ENCODE results near the gene NEUROD2. TPM values are rescaled to one million over a fixed set of nuclear protein-coding genes. Genes with fewer than 3 reads are reported as not detected.

NEUROD2 gene
- total and polyA plus RNA-seq, 7 donors: 0.01 TPM; not detected in 6

- no peak for ATAC-seq
- no peak for TF ChIP-seq CTCF (IDR thresholded peaks at IDR 0.05)
- 7 to 9% (median 8%) methylated on average over 22 of the region's 22 CpGs for WGBS, 3 donors
These were observed 10.2 kb downstream of the NEUROD2 start for GRCh38 chr17:39597372-39598046.

GRCh38 chr17:39596543-39597267 is 11.0 kb downstream of the NEUROD2 start:
- H3K27ac ChIP-seq: no peak overlapping the region
- no peaks in the 10 kb centered on the region for H3K36me3 ChIP-seq (ENCODE audit: insufficient read depth in 1 of 2, low read depth in 1 of 2)
- no peak overlapping the region for H3K4me3 ChIP-seq
- H3K27me3 ChIP-seq (ENCODE audit: insufficient read depth in 3 of 3, low read length in 2 of 3): peaks cover 0 to 86% (median 37%) of the 10 kb centered on the region in 3 donors
- TF ChIP-seq CTCF (IDR thresholded peaks at IDR 0.05): no peak
- WGBS, 3 donors: 1 to 4% (median 4%) methylated on average over 30 to 47 of the region's 47 CpGs
- peaks cover 13% of the 10 kb centered on the region for H3K4me1 ChIP-seq
- DNase-seq: no peak
- no peak for ATAC-seq
- no peaks in the 10 kb centered on the region for H3K9me3 ChIP-seq
- intact Hi-C loops (cut with DNase I): no loop called here

More at GRCh38 chr17:39597372-39598046, 10.2 kb downstream of the NEUROD2 start:
- H3K4me3 ChIP-seq: no peak overlapping the region
- H3K27me3 ChIP-seq (ENCODE audit: insufficient read depth in 3 of 3, low read length in 2 of 3): peaks cover 0 to 94% (median 43%) of the 10 kb centered on the region in 3 donors
- intact Hi-C loops (cut with DNase I): no loop called here
- peaks cover 13% of the 10 kb centered on the region for H3K4me1 ChIP-seq
- H3K9me3 ChIP-seq: no peaks in the 10 kb centered on the region
- no peaks in the 10 kb centered on the region for H3K36me3 ChIP-seq (ENCODE audit: insufficient read depth in 1 of 2, low read depth in 1 of 2)
- no peak for DNase-seq
- no peak overlapping the region for H3K27ac ChIP-seq

DNA sequence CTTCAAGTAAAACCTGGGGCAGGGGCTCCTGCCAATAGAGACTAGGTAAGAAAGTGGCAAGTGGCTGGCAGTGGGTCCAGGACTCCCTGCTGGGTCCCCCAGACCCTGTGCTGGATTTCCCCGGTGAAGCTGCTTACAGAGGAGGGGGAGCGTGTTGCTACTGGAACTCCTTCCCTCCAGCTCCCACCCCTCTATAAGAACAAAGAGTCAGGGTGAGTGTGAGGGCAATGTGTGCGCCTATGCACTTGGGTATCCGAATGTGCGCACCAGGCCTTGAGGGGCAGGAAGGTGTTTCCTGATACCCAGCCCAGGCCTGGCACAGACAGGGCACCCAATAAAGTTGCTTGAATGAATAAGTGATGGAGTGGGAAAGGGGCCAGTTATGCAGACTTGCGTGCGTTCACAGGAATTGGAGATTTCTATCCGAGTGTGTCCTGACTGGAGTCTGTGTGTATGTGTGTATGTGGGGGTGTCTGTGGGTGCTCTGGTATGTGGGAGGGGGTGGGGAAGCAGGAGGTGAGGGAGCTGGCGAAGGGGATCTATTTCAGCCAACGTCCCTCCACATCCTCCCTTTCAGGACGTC is 11.7 kb downstream of the NEUROD2 start:
- WGBS, 3 donors: 27 to 30% (median 28%) methylated on average over 11 of the region's 11 CpGs
- no peak for DNase-seq
- no peak overlapping the region for H3K27ac ChIP-seq
- H3K27me3 ChIP-seq (ENCODE audit: insufficient read depth in 3 of 3, low read length in 2 of 3): peaks cover 0 to 82% (median 33%) of the 10 kb centered on the region in 3 donors
- H3K9me3 ChIP-seq: no peaks in the 10 kb centered on the region
- no peak overlapping the region for H3K4me3 ChIP-seq
- no peak for ATAC-seq
- no peak for TF ChIP-seq CTCF (IDR thresholded peaks at IDR 0.05)
- peaks cover 13% of the 10 kb centered on the region for H3K4me1 ChIP-seq
- no peaks in the 10 kb centered on the region for H3K36me3 ChIP-seq (ENCODE audit: insufficient read depth in 1 of 2, low read depth in 1 of 2)
- intact Hi-C loops (cut with DNase I): no loop called here

- H3K4me3 ChIP-seq: no peak overlapping the region
- no peak for ATAC-seq
- intact Hi-C loops (cut with DNase I): no loop called here
- H3K9me3 ChIP-seq: no peaks in the 10 kb centered on the region
- peaks cover 13% of the 10 kb centered on the region for H3K4me1 ChIP-seq
- DNase-seq: no peak
- peaks cover 0 to 75% (median 26%) of the 10 kb centered on the region in 3 donors for H3K27me3 ChIP-seq (ENCODE audit: insufficient read depth in 3 of 3, low read length in 2 of 3)
- WGBS, 3 donors: 26 to 34% (median 28%) methylated on average over 3 to 4 of the region's 4 CpGs
- H3K27ac ChIP-seq: no peak overlapping the region
- TF ChIP-seq CTCF (IDR thresholded peaks at IDR 0.05): no peak
- no peaks in the 10 kb centered on the region for H3K36me3 ChIP-seq (ENCODE audit: insufficient read depth in 1 of 2, low read depth in 1 of 2)
These were observed 12.4 kb downstream of the NEUROD2 start for GRCh38 chr17:39595294-39595693.
